Measurements from ENCODE around the gene GRWD1.

- TF ChIP-seq CTCF (IDR thresholded peaks at IDR 0.05) (no peak), POLR2A (IDR thresholded peaks at IDR 0.05) (no peak)
These were observed 41.8 kb downstream of the GRWD1 start for GRCh38 chr19:48487544-48487943.
